IMR-90 (cell line): ENCODE measurements around the gene LRRC75B. TPM values are rescaled to one million over a fixed set of nuclear protein-coding genes. Genes with fewer than 3 reads are reported as not detected.

Source experiments
- ATAC-seq: fragments of 200-7000 bp; cut with Tn5 transposase; 2 replicates; pipeline ENCODE4 v1.9.1; 2020; ENCODE audit warnings: low read depth, mild to moderate bottlenecking, moderate library complexity
- BruUV-seq: library from RNA; stranded (reverse); fragments of 400-500 nt; replicated peaks from 2 replicates; lab custom pipeline; 2021; lab: Mats Ljungman, UMichigan
- CTCF ChIA-PET: fragments of 300-600 bp; formaldehyde crosslinking; extraction: SDS; loops from one replicate; lab custom pipeline; 2021; ENCODE audit warnings: antibody characterized with exemption; lab: Yijun Ruan, JAX
- POLR2A ChIA-PET: fragments of 300-600 bp; sonication (Branson Sonifier 250); formaldehyde crosslinking; loops from one replicate; lab custom pipeline; 2022; ENCODE audit warnings: antibody characterized with exemption; ENCODE audit not compliant: unreplicated experiment; lab: Charles Lee
- DNase-seq: peaks from one replicate; pipeline ENCODE4 v3.0.0; 2013
- H2AFZ ChIP-seq: replicated peaks from 2 replicates; pipeline ENCODE3; 2013; ENCODE audit warnings: low read length, mild to moderate bottlenecking; ENCODE audit not compliant: poor library complexity
- H2AK5ac ChIP-seq: 2 replicates; pipeline ENCODE4 v1.6.1; 2013; ENCODE audit warnings: low read depth, low read length, inconsistent platforms
- H2AK9ac ChIP-seq: replicated peaks from 2 replicates; pipeline ENCODE3; 2013; ENCODE audit warnings: mild to moderate bottlenecking, low read depth, low read length, moderate library complexity; ENCODE audit not compliant: poor library complexity
- H2BK120ac ChIP-seq: 2 replicates; pipeline ENCODE4 v1.6.1; 2013; ENCODE audit warnings: low read depth, low read length, inconsistent platforms
- H2BK15ac ChIP-seq: 3 replicates; pipeline ENCODE4 v1.6.1; 2013; ENCODE audit warnings: low read depth, low read length, inconsistent platforms
- H2BK20ac ChIP-seq: 2 replicates; pipeline ENCODE4 v1.6.1; 2013; ENCODE audit warnings: low read depth, mild to moderate bottlenecking, inconsistent platforms, low read length, moderate library complexity
- H2BK5ac ChIP-seq: 2 replicates; pipeline ENCODE4 v1.6.1; 2013; ENCODE audit warnings: mild to moderate bottlenecking, low read depth, low read length, inconsistent platforms; ENCODE audit not compliant: poor library complexity, severe bottlenecking
- H3K14ac ChIP-seq: replicated peaks from 2 replicates; pipeline ENCODE4 v1.6.1; 2013; ENCODE audit warnings: low read depth, low read length, inconsistent platforms
- H3K18ac ChIP-seq: 2 replicates; pipeline ENCODE4 v1.6.1; 2013; ENCODE audit warnings: low read depth, low read length, control low read depth
- H3K23ac ChIP-seq: 2 replicates; pipeline ENCODE4 v1.6.1; 2013; ENCODE audit warnings: low read depth, low read length, inconsistent platforms
- H3K27ac ChIP-seq: 2 replicates; pipeline ENCODE4 v1.5.1; 2013; ENCODE audit warnings: mild to moderate bottlenecking, control low read depth, low read length; ENCODE audit not compliant: insufficient read depth
- H3K27me3 ChIP-seq: 2 replicates; pipeline ENCODE4 v1.6.1; 2013; ENCODE audit warnings: low read length; ENCODE audit not compliant: control insufficient read depth, insufficient read depth
- H3K36me3 ChIP-seq: 2 replicates; pipeline ENCODE4 v1.6.1; 2013; ENCODE audit warnings: low read length, mixed read lengths; ENCODE audit not compliant: control insufficient read depth, insufficient read depth
- H3K4ac ChIP-seq: 2 replicates; pipeline ENCODE4 v1.6.1; 2013; ENCODE audit warnings: low read depth, low read length, inconsistent platforms
- H3K4me1 ChIP-seq: 2 replicates; pipeline ENCODE4 v1.6.1; 2013; ENCODE audit warnings: low read length, mixed read lengths; ENCODE audit not compliant: control insufficient read depth, insufficient read depth
- H3K4me2 ChIP-seq: 2 replicates; pipeline ENCODE4 v1.6.1; 2013; ENCODE audit warnings: low read depth, mild to moderate bottlenecking, control low read depth, low read length, moderate library complexity
- H3K4me3 ChIP-seq: 2 replicates; pipeline ENCODE4 v1.5.1; 2013; ENCODE audit warnings: low read depth, mild to moderate bottlenecking, control low read depth, low read length, moderate library complexity; ENCODE audit not compliant: insufficient read depth
- H3K56ac ChIP-seq: 2 replicates; pipeline ENCODE4 v1.6.1; 2013; ENCODE audit warnings: low read length, inconsistent platforms; ENCODE audit not compliant: insufficient read depth; ENCODE audit errors: extremely low read depth
- H3K79me1 ChIP-seq, 2 experiments: 2 replicates each; pipeline ENCODE4 v1.6.1; 2013; ENCODE audit warnings: low read length in 2 of 2, inconsistent platforms in 1 of 2, low read depth in 1 of 2
- H3K9ac ChIP-seq: 2 replicates; pipeline ENCODE4 v1.6.1; 2013; ENCODE audit warnings: low read depth, low read length, control low read depth
- H3K9me1 ChIP-seq: 2 replicates; pipeline ENCODE4 v1.6.1; 2013; ENCODE audit warnings: low read length, inconsistent platforms; ENCODE audit not compliant: insufficient read depth
- H3K9me3 ChIP-seq: 2 replicates; pipeline ENCODE4 v1.6.1; 2013; ENCODE audit warnings: low read length; ENCODE audit not compliant: control insufficient read depth, insufficient read depth
- H4K20me1 ChIP-seq: 2 replicates; pipeline ENCODE4 v1.6.1; 2013; ENCODE audit warnings: low read length, inconsistent platforms; ENCODE audit not compliant: insufficient read depth
- H4K5ac ChIP-seq: 2 replicates; pipeline ENCODE4 v1.6.1; 2013; ENCODE audit warnings: mild to moderate bottlenecking, low read depth, low read length, control low read depth
- H4K8ac ChIP-seq, 2 experiments: 2 replicates each; pipeline ENCODE4 v1.6.1; 2013; ENCODE audit warnings: low read depth in 2 of 2, low read length in 2 of 2, control low read depth in 1 of 2, inconsistent platforms in 1 of 2
- H4K91ac ChIP-seq: 2 replicates; pipeline ENCODE4 v1.6.1; 2013; ENCODE audit warnings: low read depth, low read length, inconsistent platforms; ENCODE audit not compliant: insufficient read depth
- BHLHE40 ChIP-seq: fragments of 150-350 bp; IDR thresholded peaks from 2 replicates; pipeline ENCODE4 v1.6.1; 2016; ENCODE audit warnings: mild to moderate bottlenecking, low read depth, low read length
- CEBPB ChIP-seq: IDR thresholded peaks from 2 replicates; pipeline ENCODE4 v1.6.1; 2012; ENCODE audit warnings: low read depth, low read length, improper control_type of control experiment
- CTCF ChIP-seq: conservative IDR thresholded peaks from 2 replicates; pipeline ENCODE4 v1.5.1; 2012; ENCODE audit warnings: mild to moderate bottlenecking, low read depth, low read length, improper control_type of control experiment
- ELK1 ChIP-seq: fragments of 150-350 bp; IDR thresholded peaks from 2 replicates; pipeline ENCODE4 v1.6.1; 2016; ENCODE audit warnings: low read depth, mild to moderate bottlenecking, low read length, moderate library complexity, borderline replicate concordance
- FOS ChIP-seq: fragments of 150-350 bp; IDR thresholded peaks from 2 replicates; pipeline ENCODE4 v1.6.1; 2016; ENCODE audit warnings: low read depth, low read length
- MAFK ChIP-seq: IDR thresholded peaks from 2 replicates; pipeline ENCODE4 v1.6.1; 2012; ENCODE audit warnings: low read depth, low read length, improper control_type of control experiment
- MXI1 ChIP-seq: IDR thresholded peaks from 2 replicates; pipeline ENCODE4 v1.6.1; 2012; ENCODE audit warnings: low read depth, mild to moderate bottlenecking, low read length, moderate library complexity, borderline replicate concordance
- NFE2L2 ChIP-seq: fragments of 150-350 bp; IDR thresholded peaks from 2 replicates; pipeline ENCODE4 v1.6.1; 2016; ENCODE audit warnings: low read depth, mild to moderate bottlenecking, low read length
- RAD21 ChIP-seq: IDR thresholded peaks from 2 replicates; pipeline ENCODE4 v1.6.1; 2012; ENCODE audit warnings: low read length, improper control_type of control experiment
- RCOR1 ChIP-seq: IDR thresholded peaks from 2 replicates; pipeline ENCODE4 v1.6.1; 2012; ENCODE audit warnings: mild to moderate bottlenecking, low read length, improper control_type of control experiment; ENCODE audit not compliant: insufficient replicate concordance
- RFX5 ChIP-seq: IDR thresholded peaks from 2 replicates; pipeline ENCODE4 v1.8.0; 2012; ENCODE audit warnings: low read depth, mild to moderate bottlenecking, low read length, moderate library complexity
- USF2 ChIP-seq: fragments of 150-350 bp; IDR thresholded peaks from 2 replicates; pipeline ENCODE4 v1.6.1; 2017; ENCODE audit warnings: mild to moderate bottlenecking, antibody characterized with exemption, low read length, low read depth
- WGBS, 2 experiments: methylation state at CpG; one replicate each; pipeline versions ENCODE4 v1.1.5 to v1.1.7; 2013; ENCODE audit warnings: missing lambda C conversion rate in 2 of 2; ENCODE audit not compliant: insufficient read length in 1 of 2; ENCODE audit errors: extremely low coverage in 2 of 2; 5-methylcytosine and 5-hydroxymethylcytosine counted together
- dilution Hi-C: fragments of 300-500 bp; cut with HindIII; formaldehyde crosslinking; loops from one replicate; pipeline ENCODE4 v1.14.3; 2018; ENCODE audit warnings: low sequenced_read_pairs; ENCODE audit not compliant: unreplicated experiment
- in situ Hi-C: fragments of 300-500 bp; cut with MboI; formaldehyde crosslinking; loops from 3 replicates; pipeline ENCODE4 v1.14.3; 2019; ENCODE audit warnings: low sequenced_read_pairs, inconsistent platforms, mixed read lengths
- intact Hi-C: fragments of 100-400 bp; cut with micrococcal nuclease; formaldehyde crosslinking; loops from 2 replicates; pipeline ENCODE4 v1.10.0; 2022
- polyA plus RNA-seq, 3 experiments: library from polyadenylated mRNA; depleted of rRNA; stranded (reverse); fragments of >200 nt; gene quantifications; 2 replicates each; pipeline ENCODE4 v1.2.3, GENCODE V29; 2012; ENCODE audit warnings: low replicate concordance in 1 of 3
- total RNA-seq: library from RNA; depleted of rRNA; stranded (reverse); fragments of >200 nt; gene quantifications from 2 replicates; pipeline ENCODE4 v1.2.3, GENCODE V29; 2012

The LRRC75B gene
- total and polyA plus RNA-seq, 2 of the 4 experiments (the other 2 are of a cell fraction), result 1.6 to 10.7 TPM

- no peak overlapping the region for H3K4ac ChIP-seq
- no peak for ATAC-seq
- H2BK5ac ChIP-seq, result no peak overlapping the region
- intact Hi-C loops, result no loop called here
- TF ChIP-seq FOS (no peak), CTCF (no peak), NFE2L2 (no peak), ELK1 (no peak), BHLHE40 (no peak), MXI1 (no peak), USF2 (no peak), RCOR1 (no peak), CEBPB (no peak), RFX5 (no peak), RAD21 (no peak), MAFK (no peak)
- peaks cover 31 to 85% of the 10 kb centered on the region in 2 experiments for H3K79me1 ChIP-seq
- H2BK15ac ChIP-seq, result no peak overlapping the region
- dilution Hi-C loops, result no loop called here
- ChIA-PET CTCF (no interaction called here), POLR2A (no interaction called here)
- H2AFZ ChIP-seq, result no peak overlapping the region
- no peak overlapping the region for H2BK20ac ChIP-seq
- WGBS, 2 experiments, result 82% methylated on average over 5 of the region's 6 CpGs; no CpG with 5 or more reads in 1 of the 2 experiments
- no peak overlapping the region for H4K5ac ChIP-seq
- no peak overlapping the region for H3K14ac ChIP-seq
- H3K23ac ChIP-seq, result no peak overlapping the region
- H3K27ac ChIP-seq, result no peak overlapping the region
- H4K20me1 ChIP-seq, result peaks cover 41% of the 10 kb centered on the region
- H2BK120ac ChIP-seq, result no peak overlapping the region
- H2AK5ac ChIP-seq, result no peak overlapping the region
- no peak overlapping the region for H3K9ac ChIP-seq
- no peak for DNase-seq
- H3K36me3 ChIP-seq, result peaks cover 27% of the 10 kb centered on the region
- H3K4me2 ChIP-seq, result no peak overlapping the region
- no TSS peak for BruUV-seq
- H3K4me1 ChIP-seq, result peaks cover 6% of the 10 kb centered on the region
- H4K8ac ChIP-seq, result no peak overlapping the region
- H4K91ac ChIP-seq, result no peak overlapping the region
- no peaks in the 10 kb centered on the region for H3K27me3 ChIP-seq
- no peak overlapping the region for H3K4me3 ChIP-seq
- no peak overlapping the region for H2AK9ac ChIP-seq
- H3K9me1 ChIP-seq, result peaks cover 24% of the 10 kb centered on the region
- H3K56ac ChIP-seq, result no peak overlapping the region
- no peaks in the 10 kb centered on the region for H3K9me3 ChIP-seq
- in situ Hi-C loops, result no loop called here
- H3K18ac ChIP-seq, result no peak overlapping the region
Measured at GRCh38 chr22:24550902-24551435, 41.9 kb downstream of the LRRC75B start.
